Effector memory CD8-positive, alpha-beta T cell (primary cell): ENCODE measurements around the gene CNGA1.

Source experiments
- ATAC-seq: fragments of 150-1000 bp; cut with Tn5 transposase; replicated peaks from 2 replicates; pipeline ENCODE4 v1.10.0; 2021; ENCODE audit warnings: mild to moderate bottlenecking, moderate library complexity
- DNase-seq, 3 experiments: peaks; one replicate each; pipeline ENCODE4 v3.0.0; 2021
- H3K27ac Mint-ChIP-seq, 2 donors: one replicate each; pipeline ENCODE4 v1.8.0; 2022; ENCODE audit warnings: mild to moderate bottlenecking in 2 of 2, mixed read lengths in 2 of 2, moderate library complexity in 2 of 2
- H3K27me3 Mint-ChIP-seq, 2 donors: one replicate each; pipeline ENCODE4 v1.8.0; 2022; ENCODE audit warnings: mixed read lengths in 2 of 2
- H3K36me3 Mint-ChIP-seq: one replicate; pipeline ENCODE4 v1.8.0; 2022; ENCODE audit warnings: mild to moderate bottlenecking, moderate library complexity, mixed read lengths; ENCODE audit not compliant: insufficient read depth
- H3K4me1 Mint-ChIP-seq, 2 donors: one replicate each; pipeline ENCODE4 v1.8.0; 2022; ENCODE audit warnings: low read depth in 2 of 2, mixed read lengths in 2 of 2
- H3K4me3 Mint-ChIP-seq, 2 donors: one replicate each; pipeline ENCODE4 v1.8.0; 2022; ENCODE audit warnings: mild to moderate bottlenecking in 2 of 2, mixed read lengths in 2 of 2, moderate library complexity in 2 of 2
- H3K9me3 Mint-ChIP-seq, 2 donors: one replicate each; pipeline ENCODE4 v1.8.0; 2022; ENCODE audit warnings: mixed read lengths in 2 of 2

Gene CNGA1

DNA sequence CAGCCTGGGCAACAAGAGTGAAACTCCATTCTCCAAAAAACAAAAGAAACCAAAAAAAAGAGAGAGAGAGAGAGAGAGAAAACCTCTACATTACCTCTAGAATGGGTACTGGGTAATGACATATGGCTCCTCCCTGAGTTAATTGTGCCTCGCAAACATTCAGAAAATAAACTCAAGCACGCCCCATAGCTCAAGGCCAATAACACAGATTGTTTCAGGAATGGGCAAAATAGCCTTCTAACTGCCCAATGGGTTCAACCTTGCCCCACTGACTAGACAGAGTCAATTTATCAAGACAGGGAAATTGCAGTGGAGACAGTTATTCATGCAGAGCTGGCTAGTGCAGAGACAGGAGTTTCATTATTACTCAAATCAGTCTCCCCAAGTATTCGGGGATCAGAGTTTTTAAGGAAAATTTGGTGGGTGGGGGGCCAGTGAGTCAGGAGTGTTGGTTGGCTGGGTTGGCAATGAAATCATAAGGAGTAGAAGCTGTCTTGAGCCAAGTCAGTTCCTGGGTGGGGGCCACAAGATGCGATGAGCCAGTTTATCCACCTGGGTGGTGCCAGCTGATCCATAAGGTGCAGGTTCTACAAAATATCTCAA lies 25.2 kb upstream of the CNGA1 start:
- no peak for ATAC-seq
- no peaks in the 10 kb centered on the region for H3K9me3 Mint-ChIP-seq
- peaks cover 30 to 31% of the 10 kb centered on the region in 2 donors for H3K4me1 Mint-ChIP-seq
- H3K27ac Mint-ChIP-seq = no peak overlapping the region
- peaks cover 31 to 40% of the 10 kb centered on the region in 2 donors for H3K27me3 Mint-ChIP-seq
- H3K4me3 Mint-ChIP-seq = no peak overlapping the region
- no peaks in the 10 kb centered on the region for H3K36me3 Mint-ChIP-seq
- DNase-seq = no peak

DNA sequence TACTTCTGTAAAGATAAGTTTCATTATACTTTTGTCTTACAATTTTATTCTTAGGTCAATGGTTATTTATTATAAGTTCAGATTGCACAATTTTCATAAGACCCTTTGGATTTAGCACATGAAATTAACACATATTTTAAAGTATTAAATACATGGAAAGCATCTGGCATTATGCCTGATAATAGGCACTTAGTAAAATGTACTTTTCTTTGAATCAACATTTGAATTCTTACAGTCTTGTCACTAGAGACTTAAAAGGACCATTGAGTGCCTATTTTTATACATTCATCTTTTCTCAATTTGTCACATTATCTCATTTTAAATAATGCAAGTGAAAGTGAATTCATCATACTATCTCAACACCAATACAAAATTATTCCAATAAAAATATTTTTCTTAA lies 23.1 kb upstream of the CNGA1 start:
- Mint-ChIP-seq H3K36me3 (no peaks in the 10 kb centered on the region), H3K4me3 (no peak overlapping the region), H3K4me1 (peaks cover 17 to 18% of the 10 kb centered on the region in 2 donors), H3K27ac (no peak overlapping the region), H3K9me3 (no peaks in the 10 kb centered on the region), H3K27me3 (peaks cover 22 to 30% of the 10 kb centered on the region in 2 donors)
- no peak for ATAC-seq
- no peak for DNase-seq

- DNase-seq = no peak
- Mint-ChIP-seq H3K4me3 (no peak overlapping the region), H3K27me3 (peaks cover 22 to 30% of the 10 kb centered on the region in 2 donors), H3K27ac (no peak overlapping the region), H3K9me3 (no peaks in the 10 kb centered on the region), H3K36me3 (no peaks in the 10 kb centered on the region), H3K4me1 (peaks cover 13 to 14% of the 10 kb centered on the region in 2 donors)
- ATAC-seq = no peak
Measured at GRCh38 chr4:48038666-48039065, 22.2 kb upstream of the CNGA1 start.

DNA sequence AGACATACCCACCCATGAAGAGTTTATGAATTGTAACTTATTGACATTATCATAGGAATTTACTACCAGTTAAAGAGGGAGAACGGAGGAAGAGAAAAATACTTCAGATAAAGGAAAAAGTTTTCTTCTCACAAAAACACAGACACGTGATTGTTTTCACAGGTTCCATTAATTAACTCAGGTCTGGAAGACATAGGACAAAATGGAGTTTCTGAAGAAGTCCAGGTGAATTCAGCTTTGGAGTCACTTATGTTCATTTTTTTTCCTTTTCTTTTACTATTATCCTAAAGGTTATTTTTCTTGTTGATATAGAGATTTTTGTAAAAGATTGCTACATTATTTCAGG lies 20.6 kb upstream of the CNGA1 start:
- Mint-ChIP-seq H3K9me3 (no peaks in the 10 kb centered on the region), H3K27ac (no peak overlapping the region), H3K4me3 (no peak overlapping the region), H3K36me3 (no peaks in the 10 kb centered on the region), H3K27me3 (peaks cover 9 to 16% of the 10 kb centered on the region in 2 donors), H3K4me1 (peaks cover 2 to 6% of the 10 kb centered on the region in 2 donors)
- ATAC-seq (no peak), DNase-seq (no peak)

DNA sequence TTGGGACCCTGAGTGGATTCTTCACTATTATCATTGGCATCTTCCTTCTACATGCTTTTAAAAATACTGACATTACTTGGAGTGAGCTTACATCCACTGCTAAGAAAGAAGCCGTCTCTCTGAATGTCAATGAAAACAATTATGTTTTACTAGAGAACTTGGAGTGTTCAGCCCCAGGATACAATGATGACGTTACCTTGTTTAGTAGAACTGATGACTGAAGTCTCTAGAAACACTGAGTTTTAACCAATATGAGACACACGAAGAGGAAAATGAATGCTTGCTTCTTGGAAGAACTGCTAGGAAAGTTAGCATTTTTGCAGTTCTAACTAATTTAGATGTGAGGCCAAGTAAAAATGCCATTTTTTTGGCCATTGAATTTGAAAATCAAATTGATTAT lies 19.5 kb upstream of the CNGA1 start:
- H3K9me3 Mint-ChIP-seq = no peaks in the 10 kb centered on the region
- H3K4me1 Mint-ChIP-seq = peaks cover 2 to 6% of the 10 kb centered on the region in 2 donors
- H3K36me3 Mint-ChIP-seq = no peaks in the 10 kb centered on the region
- H3K4me3 Mint-ChIP-seq = no peak overlapping the region
- ATAC-seq (no peak), DNase-seq (no peak)
- H3K27ac Mint-ChIP-seq = no peak overlapping the region
- H3K27me3 Mint-ChIP-seq = peaks cover 0 to 6% of the 10 kb centered on the region in 2 donors

DNA sequence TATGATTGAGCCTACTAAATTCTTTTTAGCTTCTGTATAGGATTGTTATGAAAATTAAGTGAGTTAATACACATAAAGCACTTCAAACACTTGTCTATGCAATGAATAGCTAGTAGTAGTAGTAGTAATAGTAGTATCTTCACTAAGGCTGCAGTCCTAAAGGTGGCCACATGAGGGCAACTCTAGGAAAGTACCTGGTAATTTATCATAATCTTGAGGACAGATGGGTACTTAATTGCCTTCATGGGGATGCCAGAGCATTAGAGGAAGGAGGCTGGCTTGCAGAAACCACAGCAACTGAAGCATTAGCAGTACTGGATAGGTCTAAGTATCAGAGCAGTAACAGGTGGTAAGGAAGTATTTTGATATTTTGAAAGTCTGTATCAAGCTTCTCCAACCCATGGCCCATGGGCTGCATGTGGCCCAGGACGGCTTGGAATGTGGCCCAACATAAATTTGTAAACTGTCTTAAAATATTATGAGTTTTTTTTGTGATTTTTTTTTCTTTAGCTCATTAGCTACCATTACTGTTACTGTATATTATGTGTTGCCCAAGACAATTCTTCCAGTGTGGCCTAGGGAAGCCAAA lies 17.4 kb upstream of the CNGA1 start:
- DNase-seq (peak; percentile 57 to 66 (median 60)), ATAC-seq (peak; percentile 97)
- Mint-ChIP-seq H3K9me3 (no peaks in the 10 kb centered on the region), H3K27me3 (no peaks in the 10 kb centered on the region), H3K4me1 (peaks cover 2 to 6% of the 10 kb centered on the region in 2 donors), H3K27ac (no peak overlapping the region), H3K4me3 (no peak overlapping the region), H3K36me3 (no peaks in the 10 kb centered on the region)

DNA sequence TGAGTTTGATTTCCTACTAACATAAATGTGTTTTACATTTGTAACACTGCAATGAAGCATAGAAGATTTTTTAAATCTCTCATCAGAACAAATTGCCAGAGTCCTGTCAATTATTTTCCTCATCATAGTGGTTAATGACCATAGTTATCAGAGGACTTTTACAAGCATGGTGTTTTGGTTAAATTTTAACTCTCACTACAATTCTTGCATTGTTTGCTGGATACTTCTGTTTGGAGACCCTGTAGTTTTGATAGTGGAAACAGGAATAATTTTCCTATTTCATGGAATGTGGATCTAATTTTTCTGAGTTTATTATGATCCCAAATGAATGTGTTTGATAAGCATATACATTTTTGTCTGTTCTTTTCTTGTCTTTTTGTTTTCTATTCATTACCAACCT lies 16.9 kb upstream of the CNGA1 start:
- H3K27me3 Mint-ChIP-seq = no peaks in the 10 kb centered on the region
- peaks cover 2 to 6% of the 10 kb centered on the region in 2 donors for H3K4me1 Mint-ChIP-seq
- DNase-seq (no peak), ATAC-seq (no peak)
- no peaks in the 10 kb centered on the region for H3K9me3 Mint-ChIP-seq
- no peak overlapping the region for H3K27ac Mint-ChIP-seq
- no peak overlapping the region for H3K4me3 Mint-ChIP-seq
- H3K36me3 Mint-ChIP-seq = no peaks in the 10 kb centered on the region

GRCh38 chr4:48032721-48033120 lies 16.2 kb upstream of the CNGA1 start:
- DNase-seq (no peak), ATAC-seq (no peak)
- Mint-ChIP-seq H3K4me3 (no peak overlapping the region), H3K4me1 (peaks cover 2 to 6% of the 10 kb centered on the region in 2 donors), H3K9me3 (no peaks in the 10 kb centered on the region), H3K27me3 (no peaks in the 10 kb centered on the region), H3K36me3 (no peaks in the 10 kb centered on the region), H3K27ac (no peak overlapping the region)

GRCh38 chr4:48031802-48032525 lies 15.5 kb upstream of the CNGA1 start:
- ATAC-seq (no peak), DNase-seq (no peak)
- Mint-ChIP-seq H3K27ac (no peak overlapping the region), H3K9me3 (no peaks in the 10 kb centered on the region), H3K4me3 (no peak overlapping the region), H3K36me3 (no peaks in the 10 kb centered on the region), H3K27me3 (no peaks in the 10 kb centered on the region), H3K4me1 (peaks cover 2 to 6% of the 10 kb centered on the region in 2 donors)

DNA sequence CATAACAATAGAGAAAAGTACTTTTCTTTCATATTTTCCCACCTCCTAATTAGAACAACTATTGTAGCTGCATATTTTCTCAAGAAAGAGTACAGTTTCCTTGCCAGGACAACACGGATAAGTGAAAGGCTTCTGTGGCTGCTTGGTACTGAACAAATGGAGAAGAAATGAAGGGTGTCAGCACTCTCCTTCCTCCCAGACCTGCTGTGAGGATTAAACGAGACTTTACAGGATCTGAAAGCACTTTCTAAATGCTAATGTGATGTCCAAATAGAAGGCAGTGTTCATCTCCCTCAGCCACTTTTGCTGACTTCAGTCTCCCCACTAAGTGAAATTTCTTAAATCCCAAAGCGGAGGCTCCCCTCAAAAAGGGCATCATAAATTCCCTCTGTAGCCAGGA lies 14.0 kb upstream of the CNGA1 start:
- DNase-seq (no peak), ATAC-seq (no peak)
- Mint-ChIP-seq H3K27me3 (peaks cover 5 to 7% of the 10 kb centered on the region in 2 donors), H3K4me1 (peaks cover 2 to 6% of the 10 kb centered on the region in 2 donors), H3K36me3 (no peaks in the 10 kb centered on the region), H3K9me3 (no peaks in the 10 kb centered on the region), H3K4me3 (no peak overlapping the region), H3K27ac (no peak overlapping the region)

DNA sequence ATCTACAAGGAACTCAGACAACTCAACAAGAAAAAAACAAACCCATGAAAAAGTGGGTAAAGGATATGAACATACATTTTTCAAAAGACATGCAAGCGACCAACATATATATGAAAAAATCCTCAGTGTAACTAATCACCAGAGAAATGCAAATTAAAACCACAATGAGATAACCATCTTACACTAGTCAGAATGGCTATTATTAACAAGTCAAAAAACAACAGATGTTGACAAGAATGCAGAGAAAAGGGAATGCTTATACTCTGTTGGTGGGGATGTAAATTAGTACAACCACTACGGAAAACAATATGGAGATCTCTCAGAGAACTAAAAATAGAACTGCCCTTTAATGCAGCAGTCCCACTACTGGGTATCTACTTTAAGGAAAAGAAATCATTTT lies 12.2 kb upstream of the CNGA1 start:
- no peak overlapping the region for H3K27ac Mint-ChIP-seq

DNA sequence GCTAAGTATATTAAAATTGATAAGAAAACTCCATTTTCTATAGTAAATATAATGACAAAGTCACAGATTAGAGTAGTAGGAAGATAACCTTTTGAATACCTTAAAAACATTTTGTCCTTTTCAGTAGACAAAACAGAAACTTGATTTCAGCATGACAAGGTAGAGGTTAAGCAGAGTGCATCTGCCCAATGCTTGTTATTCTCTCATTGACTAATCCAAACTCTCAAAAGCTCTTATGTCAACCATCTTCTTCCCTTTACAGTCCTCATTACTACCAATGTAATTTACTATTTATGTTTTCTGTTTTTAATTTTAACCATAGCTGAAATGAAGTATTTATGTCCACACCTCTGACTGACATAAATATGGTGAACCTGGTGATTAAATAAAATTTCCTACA lies 11.2 kb upstream of the CNGA1 start:
- DNase-seq (no peak), ATAC-seq (no peak)
- Mint-ChIP-seq H3K27me3 (peaks cover 17 to 21% of the 10 kb centered on the region in 2 donors), H3K36me3 (no peaks in the 10 kb centered on the region), H3K4me1 (no peaks in the 10 kb centered on the region), H3K4me3 (no peak overlapping the region), H3K27ac (no peak overlapping the region), H3K9me3 (no peaks in the 10 kb centered on the region)

More for the DNA sequence above, 12.2 kb upstream of the CNGA1 start:
- H3K4me3 Mint-ChIP-seq = no peak overlapping the region
- H3K9me3 Mint-ChIP-seq = no peaks in the 10 kb centered on the region
- DNase-seq (no peak), ATAC-seq (no peak)
- peaks cover 17 to 21% of the 10 kb centered on the region in 2 donors for H3K27me3 Mint-ChIP-seq
- peaks cover 0 to 2% of the 10 kb centered on the region in 2 donors for H3K4me1 Mint-ChIP-seq
- H3K36me3 Mint-ChIP-seq = no peaks in the 10 kb centered on the region

DNA sequence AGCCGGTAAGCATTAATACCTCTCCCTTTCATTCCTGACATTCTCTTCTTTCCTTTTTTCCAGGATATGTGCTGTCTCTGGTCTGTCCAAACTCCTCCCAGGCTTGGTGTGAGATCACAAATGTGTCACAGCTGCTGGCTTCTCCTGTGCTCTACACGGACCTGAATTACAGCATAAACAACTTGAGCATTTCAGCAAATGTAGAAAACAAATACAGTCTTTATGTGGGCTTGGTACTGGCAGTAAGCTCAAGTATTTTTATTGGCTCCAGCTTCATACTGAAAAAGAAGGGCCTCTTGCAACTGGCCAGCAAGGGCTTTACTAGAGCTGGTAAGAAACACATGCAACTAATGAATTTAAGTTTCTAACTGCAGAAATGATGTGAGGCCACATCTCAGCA lies 8.5 kb upstream of the CNGA1 start:
- Mint-ChIP-seq H3K4me1 (no peaks in the 10 kb centered on the region), H3K27me3 (peaks cover 17 to 21% of the 10 kb centered on the region in 2 donors), H3K4me3 (no peak overlapping the region), H3K36me3 (no peaks in the 10 kb centered on the region), H3K27ac (no peak overlapping the region), H3K9me3 (no peaks in the 10 kb centered on the region)
- ATAC-seq (no peak), DNase-seq (no peak)

- H3K9me3 Mint-ChIP-seq = no peaks in the 10 kb centered on the region
- DNase-seq (no peak), ATAC-seq (no peak)
- no peak overlapping the region for H3K4me3 Mint-ChIP-seq
- H3K27me3 Mint-ChIP-seq = peaks cover 17 to 21% of the 10 kb centered on the region in 2 donors
- no peaks in the 10 kb centered on the region for H3K36me3 Mint-ChIP-seq
- no peak overlapping the region for H3K27ac Mint-ChIP-seq
- H3K4me1 Mint-ChIP-seq = no peaks in the 10 kb centered on the region
Measured at GRCh38 chr4:48024522-48024921, 8.0 kb upstream of the CNGA1 start.
